Right atrium auricular region (tissue), 2 donors: ENCODE results near the gene NRP2. TPM values are rescaled to one million over a fixed set of nuclear protein-coding genes. Genes with fewer than 3 reads are reported as not detected.

ENCODE experiments used
- DNase-seq: peaks from one replicate; pipeline ENCODE4 v3.0.0-alpha.2; 2019; ENCODE audit warnings: low spot score
- H3K27ac ChIP-seq, 2 donors: fragments of 200-600 bp; sonication (generic); 1 replicate in 1 of 2; 2 replicates in 1 of 2; pipeline ENCODE4 v1.5.1; 2016 to 2019
- H3K27me3 ChIP-seq, 2 donors: fragments of 200-600 bp; sonication (generic); one replicate each; pipeline versions ENCODE4 v1.5.1 to v1.6.0; 2017 to 2019
- H3K36me3 ChIP-seq: fragments of 200-600 bp; sonication (generic); one replicate; pipeline ENCODE4 v1.5.1; 2016
- H3K4me1 ChIP-seq, 2 donors: fragments of 200-600 bp; sonication (generic); one replicate each; pipeline versions ENCODE4 v1.5.1 to v1.6.0; 2017 to 2019
- H3K4me3 ChIP-seq, 2 donors: fragments of 200-600 bp; sonication (generic); 1 replicate in 1 of 2; 2 replicates in 1 of 2; pipeline ENCODE4 v1.5.1; 2017 to 2019; ENCODE audit warnings: mild to moderate bottlenecking in 1 of 2, moderate library complexity in 1 of 2
- H3K9me3 ChIP-seq, 2 donors: fragments of 200-600 bp; sonication (generic); one replicate each; pipeline ENCODE4 v1.5.1; 2019
- CTCF ChIP-seq, 2 donors: fragments of 200-600 bp; sonication (generic); IDR thresholded peaks; one replicate each; pipeline ENCODE4 v1.5.1; 2019; ENCODE audit warnings: antibody characterized with exemption in 2 of 2
- total RNA-seq, 2 donors: library from RNA; depleted of rRNA; stranded (reverse); fragments of >200 nt; gene quantifications; one replicate each; pipeline ENCODE4 v1.1.0, GENCODE V29; 2016

NRP2 gene
- total RNA-seq, 2 donors from 2014 or later = 7.1 to 10.9 TPM

- H3K36me3 ChIP-seq = no peaks in the 10 kb centered on the region
- H3K4me1 ChIP-seq = no peaks in the 10 kb centered on the region
- no peak overlapping the region for H3K27ac ChIP-seq
These were observed 63.5 kb downstream of the NRP2 start for GRCh38 chr2:205745661-205746419.

GRCh38 chr2:205746420-205746785 is 64.1 kb downstream of the NRP2 start:
- H3K4me1 ChIP-seq = no peaks in the 10 kb centered on the region
- no peaks in the 10 kb centered on the region for H3K27me3 ChIP-seq
- H3K36me3 ChIP-seq = no peaks in the 10 kb centered on the region
- no peak for DNase-seq
- TF ChIP-seq CTCF (IDR thresholded peaks at IDR 0.05) = no peak
- H3K4me3 ChIP-seq = no peak overlapping the region
- H3K9me3 ChIP-seq = no peaks in the 10 kb centered on the region
- no peak overlapping the region for H3K27ac ChIP-seq

More at GRCh38 chr2:205745661-205746419, 63.5 kb downstream of the NRP2 start:
- TF ChIP-seq CTCF (IDR thresholded peaks at IDR 0.05) = no peak
- no peak for DNase-seq
- no peak overlapping the region for H3K4me3 ChIP-seq
- H3K9me3 ChIP-seq = no peaks in the 10 kb centered on the region
- no peaks in the 10 kb centered on the region for H3K27me3 ChIP-seq

GRCh38 chr2:205747829-205748386 is 65.6 kb downstream of the NRP2 start:
- no peak for TF ChIP-seq CTCF (IDR thresholded peaks at IDR 0.05)

GRCh38 chr2:205748639-205749038 is 66.3 kb downstream of the NRP2 start:
- Histone ChIP-seq H3K36me3 (no peaks in the 10 kb centered on the region), H3K27me3 (no peaks in the 10 kb centered on the region), H3K27ac (no peak overlapping the region), H3K4me1 (no peaks in the 10 kb centered on the region), H3K4me3 (no peak overlapping the region), H3K9me3 (no peaks in the 10 kb centered on the region)
- no peak for DNase-seq
- TF ChIP-seq CTCF (IDR thresholded peaks at IDR 0.05) = no peak

More at GRCh38 chr2:205747829-205748386, 65.6 kb downstream of the NRP2 start:
- H3K27ac ChIP-seq = no peak overlapping the region
- no peak for DNase-seq
- no peaks in the 10 kb centered on the region for H3K27me3 ChIP-seq
- H3K4me3 ChIP-seq = no peak overlapping the region
- no peaks in the 10 kb centered on the region for H3K4me1 ChIP-seq
- H3K9me3 ChIP-seq = no peaks in the 10 kb centered on the region
- no peaks in the 10 kb centered on the region for H3K36me3 ChIP-seq

GRCh38 chr2:205749078-205749477 is 66.8 kb downstream of the NRP2 start:
- no peak for DNase-seq
- Histone ChIP-seq H3K4me3 (no peak overlapping the region), H3K9me3 (no peaks in the 10 kb centered on the region), H3K27ac (no peak overlapping the region), H3K27me3 (no peaks in the 10 kb centered on the region), H3K36me3 (no peaks in the 10 kb centered on the region), H3K4me1 (no peaks in the 10 kb centered on the region)
- no peak for TF ChIP-seq CTCF (IDR thresholded peaks at IDR 0.05)
